ENCODE measurements around the gene SKOR2.

GRCh38 chr18:47254341-47254939 is 3.0 kb upstream of the SKOR2 start:
- no peak for TF ChIP-seq CTCF (IDR thresholded peaks at IDR 0.05 in 2 of 3, conservative IDR thresholded peaks at IDR 0.05 in 1 of 3; ENCODE audit: borderline replicate concordance in 1 of 3, insufficient read depth in 1 of 3, low read depth in 2 of 3, low read length in 2 of 3)
- TF ChIP-seq SRF (IDR thresholded peaks at IDR 0.05; ENCODE audit: low read depth) = no peak
- TF ChIP-seq TCF7L2 (IDR thresholded peaks at IDR 0.05; ENCODE audit: borderline replicate concordance, extremely low read depth, insufficient read depth, insufficient read length) = no peak
- no peak for TF ChIP-seq ZFX (IDR thresholded peaks at IDR 0.05)
- no peak for TF ChIP-seq FOSL1 (IDR thresholded peaks at IDR 0.05; ENCODE audit: low read depth)
- TF ChIP-seq EZH2phosphoT487 (IDR thresholded peaks at IDR 0.05; ENCODE audit: borderline replicate concordance) = no peak
- no peak for TF ChIP-seq POLR2A (IDR thresholded peaks at IDR 0.05; ENCODE audit: borderline replicate concordance, extremely low read depth, insufficient read depth, insufficient read length)
- no peak for TF ChIP-seq EZH2 (IDR thresholded peaks at IDR 0.05)
- peak; percentile 71 for TF ChIP-seq REST (IDR thresholded peaks at IDR 0.05; ENCODE audit: low read depth)
- no peak for TF ChIP-seq JUND (IDR thresholded peaks at IDR 0.05)

Data from HCT116 (cell line).